Stimulated activated CD8-positive, alpha-beta memory T cell treated with anti-CD3 and anti-CD28 coated beads, Interleukin-4, amount 100 ng/mL, for 1 hour (primary cell): Measurements from ENCODE around the gene ZNF726.
"Not testable (repeated sequence)": the region's sequence is repeated elsewhere in the genome, so short reads cannot be mapped to it uniquely, and the experiment has no call there.

Source experiments
- DNase-seq, 2 donors: peaks; one replicate each; pipeline ENCODE4 v3.0.0-alpha.2; 2020; ENCODE audit warnings: low read depth in 2 of 2, low spot score in 1 of 2

ZNF726 gene

GRCh38 chr19:23937031-23937430 is 22.3 kb downstream of the ZNF726 start:
- DNase-seq, result not testable (repeated sequence)

- DNase-seq, result no peak
Measured at GRCh38 chr19:23943411-23943810, 28.7 kb downstream of the ZNF726 start.

- DNase-seq, result no peak
Measured at GRCh38 chr19:23946569-23946968, 31.9 kb downstream of the ZNF726 start.

GRCh38 chr19:23949611-23950010 is 34.9 kb downstream of the ZNF726 start:
- DNase-seq, result no peak

GRCh38 chr19:23956051-23956450 is 41.4 kb downstream of the ZNF726 start:
- DNase-seq, result no peak

- DNase-seq, result no peak
Measured at GRCh38 chr19:23957660-23958281, 43.1 kb downstream of the ZNF726 start.

GRCh38 chr19:23963396-23963795 is 48.7 kb downstream of the ZNF726 start:
- not testable (repeated sequence) for DNase-seq

DNA sequence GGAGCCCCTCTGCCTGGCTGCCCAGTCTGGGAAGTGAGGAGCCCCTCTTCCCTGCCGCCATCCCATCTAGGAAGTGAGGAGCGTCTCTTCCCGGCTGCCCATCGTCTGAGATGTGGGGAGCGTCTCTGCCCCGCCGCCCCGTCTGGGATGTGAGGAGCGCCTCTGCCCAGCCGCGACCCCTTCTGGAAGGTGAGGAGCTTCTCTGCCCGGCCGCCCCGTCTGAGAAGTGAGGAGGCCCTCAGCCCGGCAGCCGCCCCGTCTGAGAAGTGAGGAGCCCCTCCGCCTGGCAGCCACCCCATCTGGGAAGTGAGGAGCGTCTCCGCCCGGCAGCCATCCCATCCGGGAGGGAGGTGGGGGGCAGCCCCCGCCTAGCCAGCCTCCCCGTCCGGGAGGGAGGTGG is 49.2 kb downstream of the ZNF726 start:
- DNase-seq, result not testable (repeated sequence)

DNA sequence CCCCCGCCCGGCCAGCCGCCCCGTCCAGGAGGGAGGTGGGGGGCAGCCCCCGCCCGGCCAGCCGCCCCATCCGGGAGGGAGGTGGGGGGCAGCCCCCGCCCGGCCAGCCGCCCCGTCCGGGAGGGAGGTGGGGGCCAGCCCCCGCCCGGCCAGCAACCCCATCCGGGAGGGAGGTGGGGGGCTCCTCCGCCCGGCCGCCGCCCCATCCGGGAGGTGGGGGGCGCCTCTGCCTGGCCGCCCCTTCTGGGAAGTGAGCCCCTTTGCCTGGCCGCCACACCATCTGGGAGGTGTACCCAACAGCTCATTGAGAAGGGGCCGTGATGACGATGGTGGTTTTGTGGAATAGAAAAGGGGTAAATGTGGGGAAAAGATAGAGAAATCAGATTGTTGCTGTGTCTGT is 49.6 kb downstream of the ZNF726 start:
- not testable (repeated sequence) for DNase-seq

DNA sequence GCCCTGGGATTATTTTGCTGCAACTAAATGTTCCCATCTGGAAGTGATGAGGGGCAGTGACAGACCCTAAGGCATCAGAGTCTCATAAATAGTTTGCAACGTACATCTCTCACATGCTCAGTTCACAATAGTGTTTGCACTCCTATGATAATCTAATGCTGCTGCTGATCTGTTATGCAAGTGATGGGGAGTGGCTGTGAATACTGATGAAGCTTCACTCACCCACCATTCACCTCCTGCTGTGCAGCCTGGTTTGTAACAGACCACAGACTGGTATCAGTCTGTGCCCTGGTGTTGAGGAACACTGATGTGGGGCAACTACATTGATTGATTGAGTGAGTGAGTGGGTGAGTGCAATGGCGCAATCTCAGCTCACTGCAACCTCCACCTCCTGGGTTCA is 54.9 kb downstream of the ZNF726 start:
- DNase-seq, result no peak

- no peak for DNase-seq
Measured at GRCh38 chr19:23971598-23971997, 56.9 kb downstream of the ZNF726 start.

- no peak for DNase-seq
Measured at GRCh38 chr19:23972161-23972560, 57.5 kb downstream of the ZNF726 start.

GRCh38 chr19:23974941-23975340 is 60.3 kb downstream of the ZNF726 start:
- no peak for DNase-seq

GRCh38 chr19:23976631-23977030 is 61.9 kb downstream of the ZNF726 start:
- not testable (repeated sequence) for DNase-seq

DNA sequence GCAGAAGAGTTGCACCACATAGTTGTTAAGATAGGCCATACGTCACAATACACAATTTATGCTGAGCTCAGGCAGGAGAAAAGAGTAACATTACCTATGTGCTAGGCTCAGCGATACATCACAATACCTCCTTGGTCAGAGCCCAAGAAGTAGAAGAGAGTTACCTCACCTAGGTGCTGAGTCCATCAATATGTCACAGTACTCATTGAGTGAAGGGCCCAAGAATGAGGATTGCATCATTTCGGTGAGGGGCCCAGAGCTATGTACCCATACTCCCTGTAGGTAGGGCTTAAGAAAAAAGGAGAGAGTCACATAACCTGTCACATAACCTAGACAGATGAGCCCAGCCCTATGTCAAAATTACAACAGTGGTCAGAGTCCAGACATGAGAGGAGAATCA is 62.6 kb downstream of the ZNF726 start:
- not testable (repeated sequence) for DNase-seq

DNA sequence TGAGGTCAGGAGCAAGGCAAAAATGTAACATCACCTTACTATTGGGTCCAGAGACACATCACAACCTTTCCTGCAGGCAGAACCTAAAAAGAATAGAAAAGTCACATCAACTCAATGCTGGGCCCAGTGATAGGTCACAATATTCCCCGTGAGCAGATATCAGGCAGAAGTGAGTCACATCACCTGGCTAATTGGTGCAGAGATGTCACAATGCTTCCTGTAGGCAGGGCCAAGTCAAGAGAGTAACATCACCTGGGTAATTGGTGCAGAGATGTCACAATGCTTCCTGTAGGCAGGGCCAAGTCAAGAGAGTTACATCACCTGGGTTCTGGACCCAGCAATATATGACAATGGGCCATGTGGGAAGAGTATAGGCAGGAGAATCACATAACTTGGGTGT is 63.4 kb downstream of the ZNF726 start:
- no peak for DNase-seq

- no peak for DNase-seq
Measured at GRCh38 chr19:23980805-23981204, 66.1 kb downstream of the ZNF726 start.

DNA sequence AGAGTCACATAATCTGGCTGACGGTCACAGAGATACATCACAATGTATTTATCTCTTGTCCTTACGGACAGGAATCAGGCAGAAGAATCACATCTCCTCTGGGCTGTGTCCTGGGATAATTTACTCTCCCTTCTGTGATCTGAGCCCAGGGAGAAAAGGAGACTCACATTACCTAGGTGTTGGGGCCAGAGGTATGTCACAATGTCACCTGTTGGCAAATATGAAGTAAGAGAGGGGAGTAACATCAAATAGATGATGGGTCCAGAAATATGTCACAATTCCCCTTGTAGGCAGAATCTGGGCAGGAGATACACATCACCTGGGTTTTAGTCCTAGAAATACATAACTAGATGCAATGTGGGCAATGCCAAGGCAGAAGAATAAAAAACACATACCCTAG is 67.2 kb downstream of the ZNF726 start:
- DNase-seq, result no peak

GRCh38 chr19:23983406-23983805 is 68.7 kb downstream of the ZNF726 start:
- DNase-seq, result no peak
